GM19372 (cell line): ENCODE data around the gene MGA.

Experiments used
- ATAC-seq: cut with Tn5 transposase; IDR thresholded peaks from one replicate; pipeline ENCODE4 v1.9.1; 2021; ENCODE audit warnings: mild to moderate bottlenecking, low read depth, moderate library complexity; ENCODE audit not compliant: unreplicated experiment

Gene MGA

DNA sequence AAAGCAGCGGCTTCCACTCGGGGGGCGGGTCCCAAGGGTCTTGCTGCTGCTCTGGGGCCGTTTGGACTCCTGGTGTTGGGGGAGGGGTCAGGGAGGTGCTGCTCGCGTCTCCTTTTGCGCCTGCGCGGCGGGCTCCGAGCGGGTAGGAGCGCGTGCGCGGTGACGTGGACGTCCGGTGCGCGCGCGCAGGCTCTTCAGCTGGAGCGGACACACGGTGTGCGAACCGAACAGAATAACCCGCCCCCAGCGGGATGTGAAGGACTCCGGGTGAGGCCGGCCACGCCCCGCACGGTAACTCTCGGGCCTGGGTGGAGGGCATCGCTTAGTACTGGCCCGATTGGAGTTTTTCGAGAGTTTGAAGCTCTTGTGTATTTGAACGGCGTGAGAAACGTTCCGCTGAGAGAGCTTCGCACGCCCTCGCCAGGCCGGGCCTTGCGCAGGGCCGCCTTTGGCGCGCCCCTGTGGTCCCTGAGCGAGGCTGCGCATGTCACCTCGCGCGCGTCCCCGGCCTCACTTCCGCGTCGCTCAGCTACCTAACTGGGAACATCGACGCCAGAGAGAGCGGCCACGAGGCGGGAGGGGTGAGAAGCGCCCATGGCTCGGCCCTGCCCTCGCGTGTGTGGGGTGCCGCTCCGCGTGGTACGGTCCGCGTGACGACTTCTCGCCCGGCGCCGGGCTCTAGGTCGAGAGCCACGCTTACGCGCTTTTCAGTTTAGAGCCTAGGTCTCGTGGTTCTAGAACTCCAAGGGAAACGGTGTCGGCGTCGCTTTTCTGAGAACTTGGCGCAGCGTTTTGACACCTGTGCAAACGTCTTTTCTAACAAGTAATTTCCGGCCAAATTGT lies at the start of gene MGA:
Gene MGA (plus strand): TSS at position 171 of the 843 bp plus-strand sequence.
- peak; percentile 81 for ATAC-seq

DNA sequence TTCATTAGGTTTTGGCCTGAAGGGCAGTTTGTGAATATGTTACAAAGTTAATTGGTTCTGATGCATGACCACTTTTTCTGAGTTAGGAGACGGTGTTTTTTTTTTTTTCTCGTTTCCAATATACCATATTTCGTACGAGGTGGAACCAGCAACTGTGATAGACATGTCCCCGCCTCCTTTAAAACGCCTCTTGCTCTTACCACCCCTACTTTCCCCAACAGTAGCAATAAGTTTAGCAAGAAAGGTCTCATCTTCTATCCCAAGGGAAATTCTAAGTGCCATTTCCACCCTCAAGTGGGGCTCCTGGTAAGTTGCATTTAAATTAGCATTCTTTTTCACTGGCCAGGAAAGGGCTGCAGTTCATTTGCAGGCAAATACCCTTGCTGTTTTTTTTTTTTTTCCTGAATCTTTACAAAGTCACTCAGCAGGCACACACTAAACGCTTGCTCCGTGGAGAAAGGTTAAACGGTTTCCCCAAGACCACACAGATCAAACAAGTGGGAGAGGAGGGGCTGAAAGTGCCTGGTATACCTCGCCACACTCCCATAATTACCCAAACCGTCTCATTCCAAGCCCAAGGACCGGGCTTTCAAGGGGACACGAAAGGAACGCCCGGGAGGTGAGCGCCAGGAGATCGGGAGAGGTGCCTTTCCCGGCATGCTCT lies 39.5 kb upstream of the MGA start:
- ATAC-seq: no peak

DNA sequence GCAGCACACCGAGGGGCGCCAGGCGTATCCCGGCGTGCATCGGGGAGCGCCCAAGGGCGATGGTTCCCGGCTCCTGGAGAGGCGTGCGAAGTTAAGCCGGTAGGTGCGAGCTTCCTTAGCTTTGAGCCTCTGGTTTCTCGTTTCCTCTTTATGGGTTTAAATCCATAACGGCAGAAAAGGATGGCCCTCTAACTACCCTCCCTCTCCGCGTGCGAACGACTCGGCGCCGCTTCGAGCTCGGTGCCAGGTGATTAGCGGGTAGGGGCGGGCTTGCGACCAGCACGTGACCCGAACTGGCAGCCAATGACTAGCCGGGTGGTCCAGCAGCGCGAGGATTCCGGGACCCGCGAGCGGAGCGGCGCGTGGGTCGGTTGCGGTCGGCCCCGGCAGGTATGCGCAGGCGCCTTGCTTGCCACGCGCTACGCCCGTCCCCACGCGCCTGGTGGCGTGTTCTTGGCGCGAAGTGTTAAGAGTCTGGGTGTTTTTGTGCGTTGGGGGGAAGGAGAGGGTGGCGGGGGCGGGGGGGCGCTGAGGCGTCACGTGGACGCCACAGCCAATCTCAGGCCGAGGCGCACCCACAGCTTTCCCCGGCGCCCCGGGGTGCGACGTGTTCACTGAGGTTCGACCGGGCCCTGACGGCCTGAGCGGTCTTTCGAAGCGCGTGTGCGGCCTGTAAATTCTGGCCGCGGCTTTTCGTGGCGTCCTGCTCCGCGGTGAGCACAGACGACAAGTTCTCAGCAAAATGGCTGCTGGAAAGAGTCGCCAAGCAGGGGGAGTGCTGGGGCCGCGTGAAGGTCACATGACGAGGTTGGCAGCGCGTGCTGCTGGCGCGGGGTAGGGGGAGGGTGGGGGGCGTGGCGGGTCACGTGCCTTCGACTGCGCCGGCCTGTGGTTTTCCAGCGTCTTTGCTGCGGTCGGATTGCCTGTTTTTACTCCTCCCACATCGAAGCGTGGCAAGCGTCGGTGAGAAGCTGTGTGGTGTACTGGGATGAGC lies 38.7 kb upstream of the MGA start:
- no peak for ATAC-seq

DNA sequence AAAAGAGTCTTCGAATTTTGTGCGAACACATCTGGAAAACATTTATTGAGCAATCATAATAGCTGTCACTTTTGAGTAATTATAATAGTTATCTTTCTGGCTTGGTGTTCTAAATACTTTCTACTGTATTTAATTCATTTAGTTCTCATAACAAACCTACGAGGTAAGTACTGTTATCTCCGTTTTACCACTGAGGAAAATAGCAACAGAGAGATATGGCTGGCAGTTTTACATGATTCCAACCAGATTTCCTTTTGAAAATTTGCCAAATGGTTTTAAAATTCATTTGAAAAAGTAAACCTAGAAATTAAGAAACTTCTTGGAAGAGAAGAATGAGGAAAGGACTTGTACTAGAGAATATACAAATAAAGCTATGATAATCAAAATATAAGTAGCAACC lies 37.3 kb upstream of the MGA start:
- no peak for ATAC-seq

DNA sequence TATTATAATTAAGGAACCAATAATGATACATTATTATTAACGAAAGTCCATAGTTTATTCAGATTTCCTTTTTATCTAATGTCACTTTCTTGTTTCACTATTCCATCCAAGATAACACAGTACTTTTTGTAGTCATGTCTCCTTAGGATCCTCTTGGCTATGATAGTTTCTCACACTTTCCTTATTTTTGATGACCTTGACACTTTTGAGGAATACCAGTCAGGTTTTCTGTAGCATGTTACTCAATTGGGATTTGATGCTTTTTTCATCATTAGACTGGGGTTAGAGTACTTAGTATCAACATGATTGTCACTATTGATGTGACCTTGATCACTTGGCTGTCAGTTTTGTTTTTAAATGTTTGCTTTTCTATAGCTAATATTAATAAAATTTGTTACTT lies 33.0 kb upstream of the MGA start:
- ATAC-seq: no peak

DNA sequence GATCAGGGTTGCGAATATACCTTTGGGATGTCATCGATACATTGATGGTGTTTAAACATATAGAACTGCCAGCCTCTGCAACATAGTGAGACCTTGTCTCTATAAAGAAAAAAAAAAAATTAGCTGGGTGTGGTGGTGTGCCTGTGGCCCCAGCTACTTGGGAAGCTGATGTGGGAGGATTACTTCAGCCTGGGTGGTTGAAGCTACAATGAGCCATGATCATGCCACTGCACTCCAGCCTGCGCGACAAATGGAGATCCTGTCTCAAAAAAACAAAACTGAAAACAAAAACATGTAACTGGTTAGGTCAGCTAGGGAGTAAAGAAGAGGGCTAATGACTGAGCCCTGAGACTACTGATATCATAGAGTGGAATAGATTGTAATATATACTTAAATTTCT lies 30.7 kb upstream of the MGA start:
- ATAC-seq: no peak

DNA sequence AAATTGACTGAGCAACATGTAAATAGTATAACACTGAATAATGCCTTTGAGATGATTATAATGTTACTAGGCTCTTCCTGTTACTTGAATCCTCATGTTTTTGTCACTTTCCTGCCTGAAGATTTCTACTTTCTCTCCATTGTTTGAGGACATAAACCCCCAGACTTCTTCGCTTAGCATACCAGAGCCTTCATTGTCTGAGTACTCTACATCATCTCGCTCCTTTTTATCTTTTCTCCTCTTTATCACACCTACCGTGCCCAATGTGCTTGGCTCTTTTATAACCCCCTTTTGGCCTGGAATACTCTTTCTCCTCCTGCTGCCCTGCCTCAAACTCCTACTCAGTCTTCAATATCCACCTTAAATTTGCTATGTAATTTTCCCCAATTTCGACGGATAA lies 30.3 kb upstream of the MGA start:
- no peak for ATAC-seq

DNA sequence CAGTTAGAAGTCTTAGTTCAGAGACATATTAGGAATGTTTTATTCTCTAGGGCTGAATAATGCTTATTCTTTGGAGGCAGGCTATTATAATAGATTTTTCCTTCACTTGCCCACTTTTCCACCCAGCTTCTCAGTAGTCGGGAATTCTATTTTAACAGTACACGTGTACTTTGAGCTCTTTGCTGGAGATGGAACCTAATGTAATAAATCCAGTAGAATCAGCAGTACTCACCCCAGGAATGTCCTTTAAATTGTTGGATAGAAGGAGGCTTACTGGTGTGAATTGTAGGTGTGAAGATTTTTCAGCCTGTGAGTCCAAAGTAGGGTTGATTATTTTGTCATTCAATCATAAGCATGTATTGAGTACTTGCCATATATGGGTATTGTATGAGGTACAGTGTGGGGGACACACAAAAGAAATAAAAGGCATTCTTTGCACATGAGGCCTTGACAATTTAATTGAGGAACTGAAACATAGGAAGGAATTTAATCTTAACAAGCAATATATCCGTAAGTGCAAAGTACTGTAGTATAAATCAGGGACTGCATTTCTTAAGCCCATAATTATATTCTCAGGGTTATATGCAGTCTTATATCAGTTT lies 29.5 kb upstream of the MGA start:
- no peak for ATAC-seq

DNA sequence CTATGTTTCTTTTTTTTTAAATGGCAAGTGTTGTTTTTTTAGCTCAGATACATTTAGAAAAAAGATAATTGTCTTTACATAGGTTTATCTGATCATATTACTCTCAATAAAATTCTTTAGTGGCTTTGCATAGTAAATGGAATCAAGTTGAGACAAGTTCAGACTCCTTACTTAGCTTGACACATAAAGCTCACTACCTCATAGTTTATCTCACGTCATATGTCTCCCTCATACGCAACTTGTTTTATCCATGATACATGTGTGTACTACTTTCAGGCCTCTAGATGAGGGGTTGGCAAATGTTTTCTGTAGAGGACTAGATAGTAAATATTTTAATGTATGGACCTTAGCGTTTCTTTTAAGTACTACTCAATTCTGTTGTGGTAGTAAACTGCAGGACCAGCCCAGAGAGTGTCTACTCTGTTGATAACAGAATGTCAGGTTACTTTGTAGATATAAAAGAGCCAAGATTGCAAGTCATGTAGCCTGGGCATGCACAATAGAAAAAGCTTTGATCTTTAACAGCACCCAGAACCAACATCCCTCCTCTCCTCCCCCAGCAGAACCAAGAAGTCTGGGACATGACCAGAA lies 28.2 kb upstream of the MGA start:
- ATAC-seq: no peak

DNA sequence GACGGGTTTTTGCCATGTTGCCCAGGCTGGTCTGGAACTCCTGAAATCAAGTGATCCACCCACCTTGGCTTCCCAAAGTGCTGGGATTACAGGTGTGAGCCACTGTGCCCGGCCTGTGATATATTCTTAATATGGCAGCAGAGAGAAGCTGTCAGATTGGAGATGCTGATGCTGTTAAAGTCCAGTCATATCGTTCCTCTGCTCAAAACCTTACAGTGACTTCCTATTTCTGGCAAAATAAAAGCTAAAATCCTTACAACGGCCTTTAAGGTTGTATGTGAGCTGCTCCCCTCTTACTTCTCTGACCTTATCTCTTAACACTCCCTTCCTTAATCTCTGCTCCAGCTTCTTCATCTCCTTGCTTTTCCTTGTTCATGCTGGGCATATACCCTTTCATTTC lies 26.6 kb upstream of the MGA start:
- ATAC-seq: no peak

DNA sequence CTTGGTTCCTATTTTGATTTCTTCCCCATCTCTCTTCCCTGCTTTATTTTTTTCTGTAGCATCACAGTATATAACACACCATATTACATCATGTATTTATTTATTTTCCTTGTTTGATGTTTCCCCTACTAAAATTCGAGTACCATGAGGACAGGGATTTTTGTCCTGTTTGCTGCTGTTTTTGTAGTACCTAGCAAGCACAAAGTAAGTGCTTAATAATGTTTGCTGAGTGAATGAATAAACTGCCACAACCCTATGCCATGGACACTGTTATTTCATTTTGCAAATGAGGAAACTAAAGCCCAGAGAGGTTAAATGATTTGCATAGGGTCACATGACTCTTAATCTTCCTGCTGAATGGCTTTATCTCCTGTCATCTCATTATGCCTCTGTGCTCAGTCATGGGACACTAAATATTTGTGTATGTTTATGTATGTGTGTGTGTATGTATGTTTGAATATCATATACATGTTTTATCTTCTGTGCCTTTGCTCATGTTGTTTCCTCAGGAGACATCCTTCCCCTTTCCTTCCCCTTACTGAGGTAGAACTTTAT lies 26.1 kb upstream of the MGA start:
- ATAC-seq: no peak

DNA sequence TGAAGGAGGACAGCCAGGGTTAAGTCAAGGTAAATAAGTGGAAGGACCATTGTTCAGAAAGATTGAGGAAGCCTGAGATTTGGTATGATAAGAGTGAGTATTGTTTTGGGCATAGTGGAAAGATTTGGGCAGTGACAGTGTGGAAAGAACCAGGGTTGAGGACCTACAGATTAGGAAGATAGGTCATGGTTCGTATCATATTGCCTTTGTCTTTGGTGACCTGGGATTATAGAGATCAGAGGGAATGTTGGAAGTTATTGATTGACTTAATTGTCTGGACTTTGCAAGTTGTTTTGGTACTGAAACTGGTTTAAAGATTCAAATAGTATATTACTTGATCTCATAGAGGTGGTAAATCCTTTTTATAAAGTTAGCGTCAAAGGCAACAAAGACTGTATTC lies 23.1 kb upstream of the MGA start:
- no peak for ATAC-seq

DNA sequence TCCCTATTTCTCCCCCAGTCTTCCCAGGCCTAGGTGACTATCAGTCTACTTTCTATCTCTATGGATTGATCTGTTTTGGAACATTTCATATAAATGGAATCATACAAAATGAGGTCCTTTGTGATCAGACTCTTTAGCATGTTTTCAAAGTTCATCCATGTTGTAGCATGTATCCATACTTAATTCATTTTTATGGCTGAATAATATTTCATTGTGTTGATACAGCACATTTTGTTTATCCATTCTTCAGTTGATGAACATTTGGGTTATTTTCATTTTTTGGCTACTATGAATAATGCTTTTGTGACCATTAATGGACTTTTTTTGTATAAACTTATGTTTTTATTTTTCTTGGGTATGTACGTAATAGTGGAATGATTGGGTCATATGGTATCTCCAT lies 19.2 kb upstream of the MGA start:
- ATAC-seq: no peak

DNA sequence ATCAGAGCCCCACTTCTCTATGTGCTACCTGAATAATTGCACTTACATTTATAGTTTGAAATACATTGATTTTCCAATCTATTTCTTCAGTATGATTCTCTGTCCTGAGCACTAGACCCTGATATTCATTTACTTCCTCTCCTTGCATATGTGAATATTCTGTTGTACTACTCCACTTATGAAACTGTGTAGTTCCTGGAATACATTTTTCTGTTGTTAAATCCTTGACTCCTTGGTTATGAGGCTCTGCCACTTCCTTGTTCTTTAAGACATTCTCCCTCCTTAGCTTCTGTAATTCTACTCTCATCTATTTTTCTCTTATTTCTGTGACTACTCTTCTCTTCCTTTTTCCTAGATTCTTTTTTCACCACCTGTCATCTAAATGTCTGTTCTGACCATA lies 12.9 kb upstream of the MGA start:
- ATAC-seq: no peak

DNA sequence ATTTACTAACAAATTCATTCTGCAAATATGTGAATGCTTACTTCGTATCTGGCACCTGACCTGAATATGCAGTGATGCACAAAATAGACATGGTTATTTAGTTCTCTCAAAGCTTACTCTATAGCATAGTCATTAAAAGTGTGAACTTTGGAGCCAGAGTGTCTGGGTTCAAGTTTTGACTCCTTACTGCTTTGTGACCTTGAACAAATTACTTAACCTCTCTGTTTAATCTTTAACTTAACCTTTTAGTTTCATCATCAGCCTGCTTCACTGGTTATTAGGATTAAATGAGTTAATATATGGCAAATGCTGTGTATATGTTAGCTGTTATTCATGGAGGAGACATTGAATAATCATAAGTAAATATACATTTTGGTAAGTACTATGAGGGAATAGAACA lies 12.1 kb upstream of the MGA start:
- ATAC-seq: no peak

DNA sequence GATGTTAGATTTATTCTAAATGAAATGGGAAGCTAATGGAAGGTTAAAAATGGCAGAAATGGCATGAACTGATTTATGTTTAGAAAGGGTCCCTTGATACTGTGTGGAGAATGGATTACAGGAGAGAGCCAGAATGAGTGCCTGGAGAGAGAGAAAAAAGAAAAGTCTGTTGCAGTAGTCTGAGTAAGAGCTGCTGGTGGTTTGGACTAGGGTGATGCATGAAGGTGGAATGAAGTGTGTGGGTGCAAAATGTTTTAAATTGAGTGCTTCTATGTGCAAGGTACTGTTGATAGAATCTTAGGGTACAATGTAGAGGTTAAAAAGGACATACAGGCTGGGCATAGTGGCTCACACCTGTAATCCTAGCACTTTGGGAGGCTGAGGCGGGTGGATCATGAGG lies 11.4 kb upstream of the MGA start:
- no peak for ATAC-seq

DNA sequence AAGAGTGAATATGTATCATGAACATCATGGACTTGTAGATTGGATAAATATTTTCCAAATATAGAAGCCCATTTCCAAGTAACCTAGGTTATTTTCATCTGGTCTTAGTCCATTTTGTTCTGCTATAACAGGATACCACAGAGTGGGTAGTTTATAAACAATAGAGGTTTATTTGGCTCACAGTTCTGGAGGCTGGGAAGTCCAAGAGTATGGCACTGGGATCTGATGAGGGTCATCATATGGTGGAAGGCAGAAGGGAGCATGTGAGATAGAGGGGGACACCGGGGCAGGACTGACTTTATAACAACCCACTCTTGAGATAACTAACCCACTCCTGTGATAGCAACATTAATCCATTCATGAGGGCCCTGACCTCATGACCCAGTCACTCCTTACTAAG lies 9.4 kb upstream of the MGA start:
- no peak for ATAC-seq

DNA sequence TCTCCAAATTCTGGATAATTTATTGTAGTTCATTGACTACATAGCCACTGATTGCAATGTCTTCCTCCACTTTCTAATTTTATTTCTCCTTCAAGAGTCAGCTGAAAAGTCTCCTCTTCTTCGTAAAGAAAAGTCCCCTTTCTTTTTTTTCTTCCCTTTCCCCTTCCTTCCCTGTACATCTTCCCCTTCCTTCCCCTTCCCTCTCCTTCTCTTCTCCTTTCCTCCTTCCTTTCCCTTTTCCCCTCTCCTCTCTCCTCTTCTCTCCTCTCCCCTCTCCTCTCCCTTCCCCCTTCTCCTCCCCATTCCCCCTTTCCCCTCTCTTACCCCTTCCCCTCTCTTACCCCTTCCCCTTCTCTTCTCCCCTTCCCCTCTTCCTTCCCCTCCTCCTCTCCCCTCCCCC lies 8.8 kb upstream of the MGA start:
- no peak for ATAC-seq

DNA sequence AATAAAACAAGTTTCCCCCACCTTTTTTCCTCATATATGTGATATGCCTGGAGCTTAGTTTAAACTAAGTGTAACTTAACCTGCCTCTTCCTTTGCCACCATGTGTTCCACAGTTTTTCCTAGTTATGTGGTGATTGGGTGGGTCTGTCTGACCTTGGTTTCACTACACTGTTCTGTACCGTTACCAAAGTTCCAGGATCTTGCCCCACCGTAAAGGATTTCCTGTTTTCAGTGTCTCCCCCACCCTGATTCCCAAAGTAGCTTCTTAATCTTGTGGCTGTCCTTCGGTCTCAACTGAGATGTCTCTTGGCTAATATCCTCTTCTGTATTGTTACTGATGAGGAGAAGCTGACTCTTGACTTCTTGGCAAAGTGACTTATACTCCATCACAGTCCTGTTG lies 6.4 kb upstream of the MGA start:
- no peak for ATAC-seq

DNA sequence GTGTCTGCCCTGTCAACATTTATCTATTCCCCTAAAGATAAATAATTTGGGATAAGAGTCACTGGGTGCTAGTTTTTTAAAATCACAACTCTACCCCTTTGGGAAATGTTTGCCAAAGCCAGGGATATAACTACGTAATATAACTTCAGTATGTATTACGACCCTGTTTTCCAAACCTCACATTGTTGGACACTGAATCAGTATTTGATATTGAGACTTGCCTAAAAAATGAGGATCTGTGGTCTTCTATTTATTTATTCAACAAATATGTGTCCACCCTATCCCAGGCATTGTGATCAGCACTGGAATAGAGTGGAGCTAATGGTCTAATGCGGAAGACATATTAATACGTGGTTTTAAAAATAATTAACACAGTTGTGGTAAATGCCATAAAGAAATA lies 4.5 kb upstream of the MGA start:
- ATAC-seq: no peak
